ENCODE measurements around the gene KIF21A. TPM values are rescaled to one million over a fixed set of nuclear protein-coding genes. Genes with fewer than 3 reads are reported as not detected.
A peak's percentile ranks its signal among the peaks of the same experiment; 100 is the strongest.

The KIF21A gene
- total and polyA plus RNA-seq, 2 of the 13 experiments (the other 11 are each of a cell fraction or from before 2014, with no cell fraction given): 20.6 to 39.7 TPM

DNA sequence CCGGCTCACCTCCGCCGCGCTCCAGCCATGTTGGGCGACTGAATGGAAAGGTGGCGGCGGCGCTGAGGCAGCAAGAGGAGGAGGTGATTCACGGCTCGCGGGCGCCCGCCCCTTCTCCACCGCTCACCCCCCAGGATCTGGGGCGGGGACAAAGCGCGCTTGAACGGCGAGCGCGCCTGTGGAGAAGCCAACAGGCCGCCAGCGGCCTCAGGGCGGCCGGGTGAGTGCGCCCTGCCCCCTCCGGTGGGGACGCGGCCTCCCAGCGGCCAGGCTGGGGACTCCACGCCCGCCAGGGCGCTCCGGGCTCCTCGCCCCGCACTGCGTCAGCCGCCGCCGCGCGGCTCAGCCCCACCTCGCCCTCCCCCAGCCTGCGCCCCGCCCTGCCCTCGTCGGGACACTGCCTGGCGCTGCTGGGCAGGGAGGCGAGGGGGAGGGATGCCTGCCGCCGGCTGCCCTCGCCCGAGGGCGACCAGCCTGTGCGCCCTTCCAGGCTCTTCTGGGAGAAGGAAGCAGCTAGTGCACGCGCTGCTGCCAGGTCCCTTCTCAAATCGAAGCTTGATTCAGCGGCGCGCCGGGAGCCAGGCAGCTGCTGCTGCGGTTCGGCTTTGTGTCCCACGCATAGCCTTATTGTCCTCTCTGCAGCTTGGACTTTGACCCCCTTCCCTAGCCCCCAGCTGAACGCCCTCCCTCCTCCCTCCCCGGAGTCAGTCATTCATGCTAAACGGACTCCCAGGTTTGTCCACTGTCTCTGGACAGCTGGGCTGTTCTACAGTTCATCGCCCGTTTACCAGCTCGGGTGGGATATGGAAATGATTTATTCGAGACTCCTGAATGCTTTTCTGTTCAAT, at the start of gene KIF21A (continued):
- TF ChIP-seq ZFP36 (IDR thresholded peaks at IDR 0.05; ENCODE audit: borderline replicate concordance, low read depth, low read length, partially characterized antibody) (no peak), ZNF557 (CRISPR knock-in tag; IDR thresholded peaks at IDR 0.05) (no peak), ZNF44 (CRISPR knock-in tag; IDR thresholded peaks at IDR 0.05) (no peak), ZMYM4 (CRISPR knock-in tag; IDR thresholded peaks at IDR 0.05) (peak; percentile 70), RBFOX2 (IDR thresholded peaks at IDR 0.05; ENCODE audit: low read depth, low read length) (peak; percentile 96), ZNF713 (CRISPR knock-in tag; IDR thresholded peaks at IDR 0.05) (no peak), GFI1 (CRISPR knock-in tag; IDR thresholded peaks at IDR 0.05; ENCODE audit: borderline replicate concordance) (peak; percentile 53), SAP130 (CRISPR knock-in tag; IDR thresholded peaks at IDR 0.05; ENCODE audit: low read depth) (peak; percentile 64; the same call in 1 of the 2 replicates), RXRA (CRISPR knock-in tag; IDR thresholded peaks at IDR 0.05) (peak; percentile 75; the same call in 1 of the 2 replicates), DNMT3B (CRISPR knock-in tag; conservative IDR thresholded peaks at IDR 0.05) (no peak)
- TF ChIP-seq, protein P1, sequence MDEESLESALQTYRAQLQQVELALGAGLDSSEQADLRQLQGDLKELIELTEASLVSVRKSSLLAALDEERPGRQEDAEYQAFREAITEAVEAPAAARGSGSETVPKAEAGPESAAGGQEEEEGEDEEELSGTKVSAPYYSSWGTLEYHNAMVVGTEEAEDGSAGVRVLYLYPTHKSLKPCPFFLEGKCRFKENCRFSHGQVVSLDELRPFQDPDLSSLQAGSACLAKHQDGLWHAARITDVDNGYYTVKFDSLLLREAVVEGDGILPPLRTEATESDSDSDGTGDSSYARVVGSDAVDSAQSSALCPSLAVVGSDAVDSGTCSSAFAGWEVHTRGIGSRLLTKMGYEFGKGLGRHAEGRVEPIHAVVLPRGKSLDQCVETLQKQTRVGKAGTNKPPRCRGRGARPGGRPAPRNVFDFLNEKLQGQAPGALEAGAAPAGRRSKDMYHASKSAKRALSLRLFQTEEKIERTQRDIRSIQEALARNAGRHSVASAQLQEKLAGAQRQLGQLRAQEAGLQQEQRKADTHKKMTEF (CRISPR knock-in tag; IDR thresholded peaks at IDR 0.05): peak; percentile 78; the same call in 1 of the 2 replicates
- TF ChIP-seq, protein P2, sequence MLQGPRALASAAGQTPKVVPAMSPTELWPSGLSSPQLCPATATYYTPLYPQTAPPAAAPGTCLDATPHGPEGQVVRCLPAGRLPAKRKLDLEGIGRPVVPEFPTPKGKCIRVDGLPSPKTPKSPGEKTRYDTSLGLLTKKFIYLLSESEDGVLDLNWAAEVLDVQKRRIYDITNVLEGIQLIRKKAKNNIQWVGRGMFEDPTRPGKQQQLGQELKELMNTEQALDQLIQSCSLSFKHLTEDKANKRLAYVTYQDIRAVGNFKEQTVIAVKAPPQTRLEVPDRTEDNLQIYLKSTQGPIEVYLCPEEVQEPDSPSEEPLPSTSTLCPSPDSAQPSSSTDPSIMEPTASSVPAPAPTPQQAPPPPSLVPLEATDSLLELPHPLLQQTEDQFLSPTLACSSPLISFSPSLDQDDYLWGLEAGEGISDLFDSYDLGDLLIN (CRISPR knock-in tag; IDR thresholded peaks at IDR 0.05; ENCODE audit: borderline replicate concordance): peak; percentile 53; the same call in 1 of the 2 replicates
- TF ChIP-seq, protein P3, sequence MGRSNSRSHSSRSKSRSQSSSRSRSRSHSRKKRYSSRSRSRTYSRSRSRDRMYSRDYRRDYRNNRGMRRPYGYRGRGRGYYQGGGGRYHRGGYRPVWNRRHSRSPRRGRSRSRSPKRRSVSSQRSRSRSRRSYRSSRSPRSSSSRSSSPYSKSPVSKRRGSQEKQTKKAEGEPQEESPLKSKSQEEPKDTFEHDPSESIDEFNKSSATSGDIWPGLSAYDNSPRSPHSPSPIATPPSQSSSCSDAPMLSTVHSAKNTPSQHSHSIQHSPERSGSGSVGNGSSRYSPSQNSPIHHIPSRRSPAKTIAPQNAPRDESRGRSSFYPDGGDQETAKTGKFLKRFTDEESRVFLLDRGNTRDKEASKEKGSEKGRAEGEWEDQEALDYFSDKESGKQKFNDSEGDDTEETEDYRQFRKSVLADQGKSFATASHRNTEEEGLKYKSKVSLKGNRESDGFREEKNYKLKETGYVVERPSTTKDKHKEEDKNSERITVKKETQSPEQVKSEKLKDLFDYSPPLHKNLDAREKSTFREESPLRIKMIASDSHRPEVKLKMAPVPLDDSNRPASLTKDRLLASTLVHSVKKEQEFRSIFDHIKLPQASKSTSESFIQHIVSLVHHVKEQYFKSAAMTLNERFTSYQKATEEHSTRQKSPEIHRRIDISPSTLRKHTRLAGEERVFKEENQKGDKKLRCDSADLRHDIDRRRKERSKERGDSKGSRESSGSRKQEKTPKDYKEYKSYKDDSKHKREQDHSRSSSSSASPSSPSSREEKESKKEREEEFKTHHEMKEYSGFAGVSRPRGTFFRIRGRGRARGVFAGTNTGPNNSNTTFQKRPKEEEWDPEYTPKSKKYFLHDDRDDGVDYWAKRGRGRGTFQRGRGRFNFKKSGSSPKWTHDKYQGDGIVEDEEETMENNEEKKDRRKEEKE (IDR thresholded peaks at IDR 0.05): no peak
- TF ChIP-seq, protein P4, sequence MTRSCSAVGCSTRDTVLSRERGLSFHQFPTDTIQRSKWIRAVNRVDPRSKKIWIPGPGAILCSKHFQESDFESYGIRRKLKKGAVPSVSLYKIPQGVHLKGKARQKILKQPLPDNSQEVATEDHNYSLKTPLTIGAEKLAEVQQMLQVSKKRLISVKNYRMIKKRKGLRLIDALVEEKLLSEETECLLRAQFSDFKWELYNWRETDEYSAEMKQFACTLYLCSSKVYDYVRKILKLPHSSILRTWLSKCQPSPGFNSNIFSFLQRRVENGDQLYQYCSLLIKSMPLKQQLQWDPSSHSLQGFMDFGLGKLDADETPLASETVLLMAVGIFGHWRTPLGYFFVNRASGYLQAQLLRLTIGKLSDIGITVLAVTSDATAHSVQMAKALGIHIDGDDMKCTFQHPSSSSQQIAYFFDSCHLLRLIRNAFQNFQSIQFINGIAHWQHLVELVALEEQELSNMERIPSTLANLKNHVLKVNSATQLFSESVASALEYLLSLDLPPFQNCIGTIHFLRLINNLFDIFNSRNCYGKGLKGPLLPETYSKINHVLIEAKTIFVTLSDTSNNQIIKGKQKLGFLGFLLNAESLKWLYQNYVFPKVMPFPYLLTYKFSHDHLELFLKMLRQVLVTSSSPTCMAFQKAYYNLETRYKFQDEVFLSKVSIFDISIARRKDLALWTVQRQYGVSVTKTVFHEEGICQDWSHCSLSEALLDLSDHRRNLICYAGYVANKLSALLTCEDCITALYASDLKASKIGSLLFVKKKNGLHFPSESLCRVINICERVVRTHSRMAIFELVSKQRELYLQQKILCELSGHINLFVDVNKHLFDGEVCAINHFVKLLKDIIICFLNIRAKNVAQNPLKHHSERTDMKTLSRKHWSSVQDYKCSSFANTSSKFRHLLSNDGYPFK (CRISPR knock-in tag; IDR thresholded peaks at IDR 0.05; ENCODE audit: borderline replicate concordance): 0 out of 2 replicates have a peak, but pooled peaks have one; percentile 51
